GM10266 (cell line): Measurements from ENCODE around the gene DTWD2.

ENCODE experiments used
- DNase-seq: peaks from one replicate; pipeline ENCODE4 v3.0.0; 2012; ENCODE audit errors: extremely low spot score
- TF ChIP-seq, protein P1 (sequence below): IDR thresholded peaks from 2 replicates; pipeline ENCODE4 v1.5.1; 2012; ENCODE audit warnings: mild to moderate bottlenecking, low read depth; ENCODE audit not compliant: control insufficient read depth, insufficient read depth; ENCODE audit errors: missing control alignments

The DTWD2 gene

DNA sequence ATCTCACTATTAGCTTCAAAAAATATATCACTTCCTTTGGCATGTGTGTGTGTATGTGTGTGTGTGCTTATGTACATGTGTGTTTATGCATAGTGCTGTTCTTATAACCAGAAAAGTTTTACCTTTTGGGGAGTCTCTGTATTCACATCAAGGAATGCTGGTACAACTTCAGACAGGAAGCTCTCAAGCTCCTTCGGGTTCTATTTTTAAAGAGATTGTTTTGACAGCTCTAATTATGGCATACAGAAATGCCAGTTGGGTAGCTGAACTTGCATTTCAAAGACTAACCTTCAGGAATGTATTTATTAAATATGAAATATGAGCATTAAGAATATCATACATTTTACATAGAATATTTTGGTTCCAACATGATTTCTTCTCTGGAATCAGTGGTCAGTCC is 163.1 kb downstream of the DTWD2 start:
- TF ChIP-seq, protein P1, sequence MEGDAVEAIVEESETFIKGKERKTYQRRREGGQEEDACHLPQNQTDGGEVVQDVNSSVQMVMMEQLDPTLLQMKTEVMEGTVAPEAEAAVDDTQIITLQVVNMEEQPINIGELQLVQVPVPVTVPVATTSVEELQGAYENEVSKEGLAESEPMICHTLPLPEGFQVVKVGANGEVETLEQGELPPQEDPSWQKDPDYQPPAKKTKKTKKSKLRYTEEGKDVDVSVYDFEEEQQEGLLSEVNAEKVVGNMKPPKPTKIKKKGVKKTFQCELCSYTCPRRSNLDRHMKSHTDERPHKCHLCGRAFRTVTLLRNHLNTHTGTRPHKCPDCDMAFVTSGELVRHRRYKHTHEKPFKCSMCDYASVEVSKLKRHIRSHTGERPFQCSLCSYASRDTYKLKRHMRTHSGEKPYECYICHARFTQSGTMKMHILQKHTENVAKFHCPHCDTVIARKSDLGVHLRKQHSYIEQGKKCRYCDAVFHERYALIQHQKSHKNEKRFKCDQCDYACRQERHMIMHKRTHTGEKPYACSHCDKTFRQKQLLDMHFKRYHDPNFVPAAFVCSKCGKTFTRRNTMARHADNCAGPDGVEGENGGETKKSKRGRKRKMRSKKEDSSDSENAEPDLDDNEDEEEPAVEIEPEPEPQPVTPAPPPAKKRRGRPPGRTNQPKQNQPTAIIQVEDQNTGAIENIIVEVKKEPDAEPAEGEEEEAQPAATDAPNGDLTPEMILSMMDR, result no peak
- DNase-seq, result no peak

DNA sequence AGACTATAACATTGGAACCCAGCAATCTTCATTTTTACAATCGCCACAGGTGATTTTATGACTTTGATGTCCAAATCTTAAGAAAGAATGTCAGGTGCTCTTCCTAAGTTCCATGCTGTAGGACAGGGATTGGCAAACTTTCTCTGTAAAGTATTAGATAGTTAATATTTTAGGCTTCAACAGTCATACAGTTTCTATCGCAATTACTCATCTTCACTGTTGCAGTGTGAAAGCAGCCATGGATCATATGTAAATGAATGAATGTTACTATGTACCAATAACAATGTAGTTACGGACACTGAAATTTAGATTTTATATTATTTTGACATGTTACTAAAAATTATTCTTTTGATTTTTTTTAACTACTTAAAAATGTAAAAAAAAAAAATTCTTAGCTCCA is 169.7 kb downstream of the DTWD2 start:
- TF ChIP-seq, protein P1, result no peak
- DNase-seq, result no peak

DNA sequence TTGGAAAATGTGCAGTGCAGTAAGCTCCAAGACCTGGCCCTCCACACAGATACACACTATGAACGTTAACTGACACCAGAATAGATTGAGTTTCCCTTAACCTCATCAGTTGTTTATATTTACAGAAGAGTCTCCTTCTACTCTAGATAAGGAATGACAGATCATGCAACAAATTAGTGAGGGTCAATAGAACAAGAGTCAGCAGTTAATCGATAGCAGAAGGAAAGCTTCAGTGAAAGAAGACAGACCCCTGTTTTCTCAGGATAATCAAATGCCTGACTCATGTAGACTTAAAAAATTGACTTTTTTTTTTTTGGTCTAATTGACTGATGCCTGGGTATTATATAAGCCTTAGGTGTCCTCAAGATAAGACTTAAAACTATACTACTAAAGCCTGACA is 179.9 kb downstream of the DTWD2 start:
- no peak for DNase-seq
- TF ChIP-seq, protein P1, result no peak

DNA sequence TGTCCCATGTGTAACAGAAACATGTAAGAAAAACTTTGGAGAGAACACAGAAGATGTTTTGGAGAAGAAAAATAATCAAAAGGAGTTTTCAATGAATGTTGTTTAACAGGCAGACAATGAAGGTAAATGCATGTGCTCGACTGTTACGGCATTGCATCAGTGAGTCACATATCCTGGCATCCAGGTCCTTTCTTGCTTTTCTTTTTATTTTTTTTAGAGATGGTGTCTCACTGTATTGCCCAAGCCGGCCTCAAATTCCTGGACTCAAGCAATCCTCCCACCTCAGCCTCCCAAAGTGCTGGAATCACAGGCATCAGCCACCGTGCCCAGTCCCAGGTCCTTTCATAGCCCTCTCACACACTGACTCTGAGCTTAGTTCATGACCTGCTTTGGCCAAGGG is 181.8 kb downstream of the DTWD2 start:
- DNase-seq, result no peak

DNA sequence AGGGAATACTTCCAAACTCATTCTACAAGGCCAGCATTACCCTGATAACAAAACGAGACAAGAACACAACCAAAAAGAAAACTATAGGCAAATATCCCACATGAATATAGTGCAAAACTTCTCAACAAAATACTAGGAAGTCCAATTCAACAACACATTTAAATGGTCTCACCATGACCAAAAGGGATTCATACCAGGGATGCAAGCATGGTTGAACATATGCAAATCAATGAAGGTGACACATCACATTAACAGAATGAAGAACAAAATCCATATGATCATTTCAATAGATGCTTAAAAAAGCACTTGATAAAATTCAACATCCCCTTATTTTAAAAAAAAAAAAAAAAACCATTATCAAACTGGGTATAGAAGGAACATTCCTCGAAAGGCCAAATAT is 186.0 kb downstream of the DTWD2 start:
- DNase-seq, result no peak
- TF ChIP-seq, protein P1, result no peak

More for the DNA sequence above, 181.8 kb downstream of the DTWD2 start:
- TF ChIP-seq, protein P1, result no peak

GRCh38 chr5:118796081-118796480 is 192.3 kb downstream of the DTWD2 start:
- DNase-seq, result no peak
- TF ChIP-seq, protein P1, result no peak

DNA sequence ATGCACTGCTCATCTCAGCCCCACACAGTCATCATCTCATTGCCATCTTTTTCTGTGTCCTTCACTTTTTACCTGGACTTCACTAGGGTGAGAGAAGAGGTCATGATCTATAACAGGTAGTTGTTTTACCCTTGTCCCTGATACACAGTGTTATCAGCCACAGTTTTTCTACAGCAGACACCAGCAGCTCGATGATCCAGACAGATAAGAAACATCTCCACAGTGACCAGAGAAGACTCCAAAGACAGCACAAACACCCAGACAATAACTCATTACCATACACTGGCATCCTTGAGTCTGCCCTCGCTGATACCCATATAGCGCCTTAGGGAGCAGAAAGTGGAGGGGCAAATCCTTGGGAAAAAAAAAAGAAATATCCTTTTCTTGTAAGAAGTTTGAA is 194.1 kb downstream of the DTWD2 start:
- TF ChIP-seq, protein P1, result no peak
- no peak for DNase-seq
